ENCODE measurements around the gene COL5A2. TPM values are rescaled to one million over a fixed set of nuclear protein-coding genes. Genes with fewer than 3 reads are reported as not detected.

Gene COL5A2
- total and polyA plus RNA-seq, 9 of the 15 experiments (the other 6 are each of a cell fraction or from before 2014, with no cell fraction given) = 0.01 to 0.54 (median 0.19) TPM

DNA sequence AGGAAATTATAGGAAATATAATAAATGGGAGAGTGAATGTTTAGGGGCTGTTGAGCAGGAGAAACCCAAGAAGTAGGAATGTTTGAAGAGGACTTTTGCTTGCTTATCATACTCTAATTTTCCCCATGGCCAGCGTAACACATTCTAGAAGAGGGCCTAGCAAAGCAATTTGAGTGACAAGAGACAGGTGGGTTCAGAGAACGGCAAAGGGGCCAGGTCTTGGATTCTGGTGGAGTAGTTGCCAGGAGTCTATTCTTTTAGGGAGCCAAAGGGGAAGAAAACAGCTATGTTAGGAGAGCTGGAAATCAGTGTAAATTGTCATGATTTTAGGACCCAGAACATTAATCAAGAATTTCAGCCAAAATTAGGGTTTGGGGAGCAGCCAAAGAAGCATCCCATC lies 96.5 kb downstream of the COL5A2 start:
- Histone ChIP-seq H3K9me1 (ENCODE audit: control insufficient read depth, insufficient read depth, low read length) (no peaks in the 10 kb centered on the region), H3K27ac (ENCODE audit: extremely low read depth, low read depth, low read length) (no peak overlapping the region), H3K9ac (ENCODE audit: insufficient read depth in 1 of 2, low read depth in 2 of 2, low read length in 2 of 2) (no peak overlapping the region), H3K9me3 (replicated peaks; ENCODE audit: control insufficient read depth, insufficient read depth, low read depth, low read length) (no peaks in the 10 kb centered on the region), H3K4me3 (no peak overlapping the region), H3K27me3 (ENCODE audit: control insufficient read depth in 2 of 2, insufficient read depth in 2 of 2, low read length in 2 of 2) (no peaks in the 10 kb centered on the region), H3K79me2 (ENCODE audit: control insufficient read depth, insufficient read depth, low read length) (no peaks in the 10 kb centered on the region), H3K4me1 (replicated peaks in 1 of 2; ENCODE audit: control insufficient read depth in 2 of 2, insufficient read depth in 2 of 2, low read length in 2 of 2) (no peaks in the 10 kb centered on the region), H3K4me2 (ENCODE audit: insufficient read depth, low read length) (no peak overlapping the region), H3K36me3 (ENCODE audit: control insufficient read depth, insufficient read depth, low read length) (no peaks in the 10 kb centered on the region), H4K20me1 (replicated peaks; ENCODE audit: control insufficient read depth, insufficient read depth, low read length) (no peaks in the 10 kb centered on the region), H2AFZ (ENCODE audit: low read depth, low read length) (no peak overlapping the region)
- no TSS peak for BruUV-seq (replicated peaks)
- intact Hi-C loops (cut with micrococcal nuclease) = no loop called here
- ChIA-PET CTCF (ENCODE audit: low intra/inter-chr PET ratio) (no interaction called here), POLR2A (interaction anchor here (0.6 to 0.7 kb wide), 2 partner anchors 20 to 164 kb away, joined by 3 read pairs; no protein-coding TSS in a partner anchor)
- FAIRE-seq = no peak
- ATAC-seq = no peak
- in situ Hi-C loops (cut with MboI) = no loop called here
- DNase-seq (ENCODE audit: extremely low read depth in 1 of 4, low spot score in 3 of 4) = no peak
- WGBS (ENCODE audit: insufficient coverage, low coverage, missing lambda C conversion rate) = 0% methylated on average over 1 of the region's 2 CpGs
- TF ChIP-seq HDAC6 (IDR thresholded peaks at IDR 0.05; ENCODE audit: low read depth, low read length) = no peak
- no peak for TF ChIP-seq RCOR1 (IDR thresholded peaks at IDR 0.05; ENCODE audit: borderline replicate concordance in 1 of 2, low read depth in 2 of 2, low read length in 2 of 2)
- TF ChIP-seq NEUROD1 (IDR thresholded peaks at IDR 0.05; ENCODE audit: borderline replicate concordance, low read depth, low read length, partially characterized antibody) = no peak
- TF ChIP-seq, protein P1, sequence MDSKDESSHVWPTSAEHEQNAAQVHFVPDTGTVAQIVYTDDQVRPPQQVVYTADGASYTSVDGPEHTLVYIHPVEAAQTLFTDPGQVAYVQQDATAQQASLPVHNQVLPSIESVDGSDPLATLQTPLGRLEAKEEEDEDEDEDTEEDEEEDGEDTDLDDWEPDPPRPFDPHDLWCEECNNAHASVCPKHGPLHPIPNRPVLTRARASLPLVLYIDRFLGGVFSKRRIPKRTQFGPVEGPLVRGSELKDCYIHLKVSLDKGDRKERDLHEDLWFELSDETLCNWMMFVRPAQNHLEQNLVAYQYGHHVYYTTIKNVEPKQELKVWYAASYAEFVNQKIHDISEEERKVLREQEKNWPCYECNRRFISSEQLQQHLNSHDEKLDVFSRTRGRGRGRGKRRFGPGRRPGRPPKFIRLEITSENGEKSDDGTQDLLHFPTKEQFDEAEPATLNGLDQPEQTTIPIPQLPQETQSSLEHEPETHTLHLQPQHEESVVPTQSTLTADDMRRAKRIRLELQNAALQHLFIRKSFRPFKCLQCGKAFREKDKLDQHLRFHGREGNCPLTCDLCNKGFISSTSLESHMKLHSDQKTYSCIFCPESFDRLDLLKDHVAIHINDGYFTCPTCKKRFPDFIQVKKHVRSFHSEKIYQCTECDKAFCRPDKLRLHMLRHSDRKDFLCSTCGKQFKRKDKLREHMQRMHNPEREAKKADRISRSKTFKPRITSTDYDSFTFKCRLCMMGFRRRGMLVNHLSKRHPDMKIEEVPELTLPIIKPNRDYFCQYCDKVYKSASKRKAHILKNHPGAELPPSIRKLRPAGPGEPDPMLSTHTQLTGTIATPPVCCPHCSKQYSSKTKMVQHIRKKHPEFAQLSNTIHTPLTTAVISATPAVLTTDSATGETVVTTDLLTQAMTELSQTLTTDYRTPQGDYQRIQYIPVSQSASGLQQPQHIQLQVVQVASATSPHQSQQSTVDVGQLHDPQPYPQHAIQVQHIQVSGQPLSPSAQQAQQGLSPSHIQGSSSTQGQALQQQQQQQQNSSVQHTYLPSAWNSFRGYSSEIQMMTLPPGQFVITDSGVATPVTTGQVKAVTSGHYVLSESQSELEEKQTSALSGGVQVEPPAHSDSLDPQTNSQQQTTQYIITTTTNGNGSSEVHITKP (IDR thresholded peaks at IDR 0.05; ENCODE audit: partially characterized antibody) = no peak
- no peak for TF ChIP-seq SMAD2 (IDR thresholded peaks at IDR 0.05; ENCODE audit: low read depth, low read length)
- no peak for TF ChIP-seq ZNF24 (IDR thresholded peaks at IDR 0.05)
- TF ChIP-seq, protein P2, sequence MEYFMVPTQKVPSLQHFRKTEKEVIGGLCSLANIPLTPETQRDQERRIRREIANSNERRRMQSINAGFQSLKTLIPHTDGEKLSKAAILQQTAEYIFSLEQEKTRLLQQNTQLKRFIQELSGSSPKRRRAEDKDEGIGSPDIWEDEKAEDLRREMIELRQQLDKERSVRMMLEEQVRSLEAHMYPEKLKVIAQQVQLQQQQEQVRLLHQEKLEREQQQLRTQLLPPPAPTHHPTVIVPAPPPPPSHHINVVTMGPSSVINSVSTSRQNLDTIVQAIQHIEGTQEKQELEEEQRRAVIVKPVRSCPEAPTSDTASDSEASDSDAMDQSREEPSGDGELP (CRISPR knock-in tag; IDR thresholded peaks at IDR 0.05; ENCODE audit: borderline replicate concordance) = no peak
- TF ChIP-seq ZNF263 (CRISPR knock-in tag; IDR thresholded peaks at IDR 0.05; ENCODE audit: borderline replicate concordance) = no peak
- TF ChIP-seq, protein P3, sequence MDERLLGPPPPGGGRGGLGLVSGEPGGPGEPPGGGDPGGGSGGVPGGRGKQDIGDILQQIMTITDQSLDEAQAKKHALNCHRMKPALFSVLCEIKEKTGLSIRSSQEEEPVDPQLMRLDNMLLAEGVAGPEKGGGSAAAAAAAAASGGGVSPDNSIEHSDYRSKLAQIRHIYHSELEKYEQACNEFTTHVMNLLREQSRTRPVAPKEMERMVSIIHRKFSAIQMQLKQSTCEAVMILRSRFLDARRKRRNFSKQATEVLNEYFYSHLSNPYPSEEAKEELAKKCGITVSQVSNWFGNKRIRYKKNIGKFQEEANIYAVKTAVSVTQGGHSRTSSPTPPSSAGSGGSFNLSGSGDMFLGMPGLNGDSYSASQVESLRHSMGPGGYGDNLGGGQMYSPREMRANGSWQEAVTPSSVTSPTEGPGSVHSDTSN (CRISPR knock-in tag; IDR thresholded peaks at IDR 0.05; ENCODE audit: low read depth) = no peak
- TF ChIP-seq, protein P3 (tag; conservative IDR thresholded peaks at IDR 0.05; ENCODE audit: low read depth) = no peak
- TF ChIP-seq HNRNPLL (IDR thresholded peaks at IDR 0.05; ENCODE audit: low read depth, low read length, poor library complexity, severe bottlenecking) = no peak
- TF ChIP-seq HMGN3 (IDR thresholded peaks at IDR 0.05; ENCODE audit: borderline replicate concordance, extremely low read depth, insufficient read length, low read depth, low read length) = no peak
- no peak for TF ChIP-seq POU5F1 (IDR thresholded peaks at IDR 0.05; ENCODE audit: borderline replicate concordance, low read depth, low read length, partially characterized antibody)
- TF ChIP-seq, protein P4, sequence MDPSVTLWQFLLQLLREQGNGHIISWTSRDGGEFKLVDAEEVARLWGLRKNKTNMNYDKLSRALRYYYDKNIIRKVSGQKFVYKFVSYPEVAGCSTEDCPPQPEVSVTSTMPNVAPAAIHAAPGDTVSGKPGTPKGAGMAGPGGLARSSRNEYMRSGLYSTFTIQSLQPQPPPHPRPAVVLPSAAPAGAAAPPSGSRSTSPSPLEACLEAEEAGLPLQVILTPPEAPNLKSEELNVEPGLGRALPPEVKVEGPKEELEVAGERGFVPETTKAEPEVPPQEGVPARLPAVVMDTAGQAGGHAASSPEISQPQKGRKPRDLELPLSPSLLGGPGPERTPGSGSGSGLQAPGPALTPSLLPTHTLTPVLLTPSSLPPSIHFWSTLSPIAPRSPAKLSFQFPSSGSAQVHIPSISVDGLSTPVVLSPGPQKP (CRISPR knock-in tag; IDR thresholded peaks at IDR 0.05) = no peak
